HG03565 (cell line): Measurements from ENCODE around the gene ZNF764.
"Not testable (repeated sequence)": the region's sequence is repeated elsewhere in the genome, so short reads cannot be mapped to it uniquely, and the experiment has no call there.

Experiments used
- ATAC-seq: cut with Tn5 transposase; IDR thresholded peaks from one replicate; pipeline ENCODE4 v1.9.1; 2021; ENCODE audit warnings: mild to moderate bottlenecking, moderate library complexity; ENCODE audit not compliant: unreplicated experiment

ZNF764 gene

DNA sequence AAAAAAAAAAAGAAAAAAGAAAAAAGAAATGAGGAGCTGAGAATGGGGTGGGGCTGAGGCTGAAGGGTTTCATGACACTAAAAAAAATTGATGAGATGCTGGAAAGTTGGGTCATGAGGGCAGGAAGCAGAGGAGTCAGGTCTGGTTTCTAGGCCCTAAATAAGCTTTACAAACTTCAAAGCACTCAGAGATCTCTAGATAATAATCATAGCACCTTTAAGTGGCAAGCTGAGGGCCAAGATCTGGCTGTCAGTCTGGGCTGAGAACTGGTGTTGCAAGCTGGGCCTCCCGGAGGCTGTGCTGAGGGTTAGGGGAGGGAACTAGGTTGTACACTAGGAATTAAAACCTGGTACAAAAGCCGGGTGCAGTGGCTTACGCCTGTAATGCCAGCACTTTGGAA is 6.4 kb downstream of the ZNF764 start:
- ATAC-seq, result no peak

- ATAC-seq, result no peak
These were observed 9.5 kb downstream of the ZNF764 start for GRCh38 chr16:30548416-30549253.

DNA sequence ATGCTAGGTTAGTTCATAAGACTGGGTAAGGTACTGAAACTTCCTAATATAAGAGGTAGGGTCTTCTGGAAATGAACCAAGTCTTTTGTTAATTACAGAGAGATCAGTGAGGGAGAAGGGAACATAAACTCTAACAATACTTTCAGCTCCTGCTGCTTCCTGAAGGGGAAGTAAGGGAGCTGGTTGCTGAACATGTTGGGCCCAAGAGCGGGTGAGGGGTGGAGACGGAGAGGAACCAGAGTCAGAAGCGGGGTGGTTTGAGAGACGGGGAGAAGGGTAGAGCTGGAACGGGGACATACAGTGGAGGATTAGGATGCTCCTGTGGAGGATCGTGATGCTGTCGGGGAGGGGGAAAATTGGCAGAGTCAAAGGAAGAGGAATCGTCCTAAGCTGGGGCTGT is 12.1 kb downstream of the ZNF764 start:
- ATAC-seq, result no peak

- no peak for ATAC-seq
These were observed 15.1 kb downstream of the ZNF764 start for GRCh38 chr16:30543067-30543466.

GRCh38 chr16:30541502-30542329 is 16.5 kb downstream of the ZNF764 start:
- no peak for ATAC-seq

DNA sequence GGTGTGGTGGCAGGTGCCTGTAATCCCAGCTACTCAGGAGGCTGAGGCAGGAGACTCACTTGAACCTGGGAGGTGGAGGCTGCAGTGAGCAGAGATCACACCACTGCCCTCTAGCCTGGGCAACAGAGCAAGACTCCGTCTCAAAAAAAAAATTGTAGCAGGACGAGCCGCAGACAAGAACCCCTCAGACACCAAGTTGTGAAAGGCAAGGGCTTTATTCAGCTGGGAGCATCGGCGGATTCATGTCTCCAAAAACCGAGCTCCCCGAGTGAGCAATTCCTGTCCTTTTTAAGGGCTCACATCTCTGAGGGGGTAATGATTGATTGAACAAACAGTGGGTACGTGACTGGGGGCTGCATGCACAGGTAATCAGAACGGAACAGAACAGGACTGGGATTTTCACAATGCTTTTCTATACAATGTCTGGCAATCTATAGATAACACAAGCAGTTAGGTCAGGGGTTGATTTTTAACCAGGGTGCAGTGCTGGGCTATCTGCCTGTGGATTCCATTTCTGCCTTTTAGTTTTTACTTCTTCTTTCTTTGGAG is 17.2 kb downstream of the ZNF764 start:
- ATAC-seq, result not testable (repeated sequence)

GRCh38 chr16:30539986-30540526 is 18.1 kb downstream of the ZNF764 start:
- ATAC-seq, result not testable (repeated sequence)

- no peak for ATAC-seq
These were observed 18.9 kb downstream of the ZNF764 start for GRCh38 chr16:30539000-30539964.

DNA sequence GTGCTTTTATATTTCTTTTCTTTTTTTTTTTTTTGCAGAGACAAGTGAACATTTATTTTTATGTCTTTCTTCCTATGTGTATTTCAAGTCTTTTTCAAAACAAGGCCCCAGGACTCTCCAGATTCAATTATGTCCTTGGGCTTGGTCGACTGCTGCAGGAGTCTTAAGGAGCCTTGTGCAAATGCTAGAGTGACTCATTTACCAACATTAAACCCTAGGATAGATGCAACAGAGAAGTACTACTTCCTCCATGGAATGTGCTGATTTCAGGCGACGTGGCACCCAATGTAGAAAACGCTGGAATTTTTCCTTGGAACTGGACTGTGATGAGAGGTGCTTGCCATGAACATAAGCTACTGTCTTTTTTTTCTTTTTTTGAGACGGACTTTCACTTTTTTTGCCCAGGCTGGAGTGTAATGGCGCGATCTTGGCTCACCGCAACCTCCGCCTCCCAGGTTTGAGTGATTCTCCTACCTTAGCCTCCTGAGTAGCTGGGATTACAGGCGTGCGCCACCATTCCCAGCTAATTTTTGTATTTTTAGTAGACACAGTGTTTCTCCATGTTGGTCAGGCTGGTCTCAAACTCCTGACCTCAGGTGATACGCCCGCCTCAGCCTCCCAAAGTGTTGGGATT is 21.7 kb downstream of the ZNF764 start:
- ATAC-seq, result not testable (repeated sequence)

DNA sequence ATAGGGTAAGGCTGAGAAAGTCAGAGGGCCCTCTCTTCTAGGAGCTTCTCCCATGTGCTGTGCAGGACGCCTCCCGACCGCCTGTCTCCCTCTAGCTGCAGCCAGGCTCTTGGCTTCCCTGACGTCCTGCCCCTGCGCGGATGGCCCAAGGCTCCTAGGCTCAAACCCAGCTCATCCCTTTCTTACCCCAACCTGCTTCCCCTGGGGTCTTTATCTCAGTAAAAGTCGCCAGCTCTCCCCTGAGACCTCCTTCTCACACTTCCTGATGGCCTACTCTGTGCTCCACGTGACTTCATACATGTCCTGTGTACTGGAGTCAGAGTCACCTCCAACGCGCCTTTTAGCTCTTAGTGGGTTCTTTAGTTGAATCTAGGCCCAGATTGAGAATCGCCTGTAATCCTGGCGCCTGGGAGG is 22.4 kb downstream of the ZNF764 start:
- no peak for ATAC-seq

DNA sequence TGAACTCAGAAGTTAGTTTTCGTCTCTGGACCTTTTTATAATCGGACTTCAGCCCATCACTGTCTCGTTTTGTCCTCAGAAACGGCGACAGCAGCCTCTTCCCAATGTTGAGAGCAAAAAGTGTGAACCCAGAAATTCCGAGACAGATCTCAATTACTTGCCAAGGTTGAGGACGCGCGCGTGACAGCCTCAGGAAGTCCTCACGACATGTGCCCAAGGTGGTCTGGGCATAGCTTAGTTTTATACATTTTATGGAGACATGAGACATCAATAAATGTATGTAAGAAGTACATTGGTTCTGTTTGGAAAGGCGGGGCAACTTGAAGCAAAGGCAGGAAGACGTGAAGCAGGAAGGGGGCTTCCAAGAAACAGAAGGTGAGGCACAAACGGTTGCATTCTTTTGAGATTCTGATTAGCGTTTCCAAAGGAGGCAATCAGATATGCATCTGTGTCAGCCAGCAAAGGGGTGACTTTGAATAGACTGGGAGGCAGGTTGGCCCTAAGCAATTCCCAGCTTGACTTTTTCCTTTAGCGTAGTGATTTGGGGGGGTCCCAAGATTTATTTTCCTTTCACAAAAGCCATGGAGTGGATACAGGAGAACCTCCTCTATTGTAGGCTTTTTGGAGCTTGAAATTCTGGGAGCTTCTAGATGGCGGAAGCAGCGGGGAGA is 22.9 kb downstream of the ZNF764 start:
- ATAC-seq, result peak; percentile 3

GRCh38 chr16:30534368-30535105 is 23.6 kb downstream of the ZNF764 start, which contains the start of gene ZNF747:
ZNF747 (minus strand) TSS chr16:30534858; CDS start chr16:30534679, 179 bp downstream.
- peak; percentile 60 for ATAC-seq

DNA sequence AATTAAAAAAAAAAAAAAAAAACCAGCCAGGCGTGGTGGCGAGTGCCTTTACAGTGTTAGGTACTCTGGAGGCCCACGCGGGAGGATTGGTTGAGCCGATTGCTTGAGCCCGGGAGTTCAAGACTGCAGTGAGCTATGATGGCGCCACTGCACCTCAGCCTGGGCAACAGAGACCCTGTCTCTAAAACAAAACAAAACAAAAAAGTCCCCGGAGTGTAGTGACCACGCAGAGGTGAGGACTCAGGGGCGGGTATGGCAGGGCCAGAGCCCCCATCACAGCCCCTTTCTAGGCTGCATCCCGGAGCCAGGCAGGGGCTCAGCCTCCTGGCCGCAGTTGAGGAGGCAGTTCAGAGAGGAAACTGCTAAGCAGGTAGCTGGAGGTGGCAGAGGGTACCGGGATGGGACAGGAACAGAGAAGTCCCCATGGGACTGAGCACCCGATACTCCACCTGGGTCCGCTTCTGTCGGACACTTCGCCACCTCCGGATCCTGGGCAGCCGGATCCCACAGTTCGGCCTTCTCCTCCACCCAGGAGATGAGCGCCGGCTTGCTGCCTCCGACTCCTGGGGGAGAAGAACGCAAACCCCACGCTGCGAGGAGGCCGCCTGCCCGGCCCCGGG is 24.3 kb downstream of the ZNF764 start:
- peak; percentile 14 for ATAC-seq

DNA sequence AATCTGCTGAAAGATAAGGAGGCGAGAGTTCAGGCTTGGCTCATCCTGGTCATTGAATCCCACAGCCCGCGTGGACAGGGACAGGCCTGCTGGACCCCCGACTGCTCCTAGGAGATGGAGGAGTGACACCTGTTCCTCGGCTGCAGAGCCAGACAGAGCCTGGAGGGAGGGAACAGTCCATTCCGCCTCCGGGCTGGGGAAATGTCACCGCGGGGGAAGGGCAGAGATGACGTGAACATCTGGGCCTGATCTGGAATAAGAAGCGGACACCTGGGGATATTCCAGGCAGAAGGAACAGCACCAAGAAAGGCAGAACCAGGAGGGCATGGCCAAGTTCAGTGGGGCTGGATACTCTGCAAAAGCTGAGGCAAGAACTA is 25.0 kb downstream of the ZNF764 start:
- ATAC-seq, result no peak

- no peak for ATAC-seq
These were observed 25.7 kb downstream of the ZNF764 start for GRCh38 chr16:30532285-30533145.

DNA sequence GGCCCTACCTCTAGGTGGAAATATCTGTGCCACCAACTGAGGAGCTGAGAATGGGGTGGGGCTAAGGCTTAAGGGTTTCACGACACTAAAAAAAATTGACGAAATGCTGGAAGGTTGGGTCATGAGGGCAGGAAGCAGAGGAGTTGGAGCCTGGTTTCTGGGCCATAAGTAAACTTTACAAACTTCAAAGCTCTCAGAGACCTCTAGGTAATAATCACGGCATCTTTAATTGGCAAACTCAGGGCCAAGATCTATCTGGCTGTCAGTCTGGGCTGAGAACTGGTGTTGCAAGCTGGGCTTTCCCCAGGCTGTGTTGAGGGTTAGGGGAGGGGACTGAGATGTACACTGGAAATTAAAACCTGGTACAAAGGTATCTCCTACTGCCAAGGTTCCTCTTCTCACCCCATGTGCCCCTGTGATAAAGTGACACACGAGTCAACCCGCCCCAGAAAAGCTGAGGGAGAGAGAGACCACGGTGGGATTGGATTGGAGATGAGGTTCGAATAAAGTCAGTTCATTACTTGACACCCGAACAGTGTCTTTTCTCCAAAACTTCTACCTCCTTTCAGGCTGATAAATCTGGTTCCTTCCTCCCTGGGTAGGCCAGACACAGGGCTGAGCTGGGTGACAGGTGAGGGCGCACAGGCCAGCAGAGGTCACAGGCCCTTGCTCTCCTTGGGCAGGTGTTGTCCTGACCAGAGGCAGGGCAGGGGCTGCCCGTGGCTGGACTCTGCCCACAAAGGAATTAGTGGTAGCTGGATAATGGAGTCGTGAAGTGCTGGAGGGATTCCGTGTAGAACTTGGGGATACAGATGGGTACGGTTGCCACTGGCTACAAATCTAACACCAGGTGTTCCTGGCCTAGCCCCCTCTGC is 27.8 kb downstream of the ZNF764 start:
- no peak for ATAC-seq
